ENCODE measurements around the gene LRRC25. TPM values are rescaled to one million over a fixed set of nuclear protein-coding genes. Genes with fewer than 3 reads are reported as not detected.

LRRC25 gene
- total and polyA plus RNA-seq, 10 donors = 14.6 to 164 (median 87.3) TPM

DNA sequence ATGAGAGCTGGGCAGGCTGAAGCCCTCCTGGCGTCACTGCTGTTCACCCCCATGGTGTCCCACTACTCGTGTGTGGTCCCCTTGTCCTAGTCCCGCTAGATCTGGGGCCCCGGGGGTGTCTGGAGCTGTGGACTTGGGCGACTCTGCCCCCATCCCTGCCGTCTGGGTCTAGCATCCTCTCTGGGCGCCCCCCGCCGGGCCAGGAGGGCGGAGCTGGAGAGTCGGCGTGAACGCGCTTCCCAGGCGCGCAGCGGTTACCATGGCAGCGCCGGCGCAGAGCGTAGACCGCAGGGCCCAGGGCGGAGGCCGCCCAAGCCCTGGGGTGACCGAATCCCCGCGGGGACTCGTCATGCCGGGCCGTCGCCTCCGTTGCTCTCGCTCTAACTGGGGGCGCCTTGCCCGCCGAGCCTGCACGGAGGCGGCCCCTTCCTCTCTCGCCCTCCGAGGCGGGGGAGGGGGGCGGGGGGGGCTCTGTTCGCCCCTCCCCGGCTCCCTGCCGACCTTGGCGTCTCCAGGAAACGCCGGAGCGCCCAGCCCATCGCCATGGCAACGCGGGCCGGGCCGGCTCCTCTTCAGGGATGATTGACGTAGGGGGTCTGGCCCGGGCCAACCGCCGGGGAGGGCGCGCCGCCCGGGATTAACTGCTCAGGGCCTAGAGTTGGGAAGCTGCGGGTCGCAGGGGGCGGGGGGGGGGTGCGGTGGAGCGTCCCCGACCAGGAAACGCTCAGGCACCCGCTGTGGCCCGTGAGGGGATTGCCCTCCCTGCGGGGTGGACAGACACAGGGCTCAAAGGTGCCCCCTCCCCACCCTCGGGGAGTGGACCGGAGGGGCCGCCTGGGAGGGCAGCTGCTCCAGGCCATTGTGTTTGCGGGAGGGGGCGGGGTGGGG lies 31.6 kb upstream of the LRRC25 start:
- Histone ChIP-seq H3K27ac (peak overlapping the region; percentile 55 to 92 (median 82)), H3K36me3 (peaks cover 0 to 27% (median 0%) of the 10 kb centered on the region in 6 donors), H3K9me3 (no peaks in the 10 kb centered on the region), H3K4me1 (peaks cover 21 to 99% (median 79%) of the 10 kb centered on the region in 6 donors), H3K4me3 (peak overlapping the region; percentile 28 to 78 (median 50)), H3K27me3 (replicated peaks in 1 of 7) (peaks cover 0 to 23% (median 0%) of the 10 kb centered on the region in 7 donors)
- peak; percentile 96 for DNase-seq
- intact Hi-C loops (cut with DNase I; ENCODE audit: low total_unique reads) = no loop called here
- 0 to 7% (median 2%) methylated on average over 14 to 75 of the region's 77 CpGs for WGBS, 5 donors
- TF ChIP-seq POLR2AphosphoS5 (IDR thresholded peaks at IDR 0.05) (peak; percentile 42 to 80 (median 77)), POLR2A (IDR thresholded peaks at IDR 0.05) (no peak)
- TF ChIP-seq, protein P1, sequence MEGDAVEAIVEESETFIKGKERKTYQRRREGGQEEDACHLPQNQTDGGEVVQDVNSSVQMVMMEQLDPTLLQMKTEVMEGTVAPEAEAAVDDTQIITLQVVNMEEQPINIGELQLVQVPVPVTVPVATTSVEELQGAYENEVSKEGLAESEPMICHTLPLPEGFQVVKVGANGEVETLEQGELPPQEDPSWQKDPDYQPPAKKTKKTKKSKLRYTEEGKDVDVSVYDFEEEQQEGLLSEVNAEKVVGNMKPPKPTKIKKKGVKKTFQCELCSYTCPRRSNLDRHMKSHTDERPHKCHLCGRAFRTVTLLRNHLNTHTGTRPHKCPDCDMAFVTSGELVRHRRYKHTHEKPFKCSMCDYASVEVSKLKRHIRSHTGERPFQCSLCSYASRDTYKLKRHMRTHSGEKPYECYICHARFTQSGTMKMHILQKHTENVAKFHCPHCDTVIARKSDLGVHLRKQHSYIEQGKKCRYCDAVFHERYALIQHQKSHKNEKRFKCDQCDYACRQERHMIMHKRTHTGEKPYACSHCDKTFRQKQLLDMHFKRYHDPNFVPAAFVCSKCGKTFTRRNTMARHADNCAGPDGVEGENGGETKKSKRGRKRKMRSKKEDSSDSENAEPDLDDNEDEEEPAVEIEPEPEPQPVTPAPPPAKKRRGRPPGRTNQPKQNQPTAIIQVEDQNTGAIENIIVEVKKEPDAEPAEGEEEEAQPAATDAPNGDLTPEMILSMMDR (IDR thresholded peaks at IDR 0.05 in 8 of 11, conservative IDR thresholded peaks at IDR 0.05 in 3 of 11) = peak in 2 of 11 experiments; percentile 5 to 13

DNA sequence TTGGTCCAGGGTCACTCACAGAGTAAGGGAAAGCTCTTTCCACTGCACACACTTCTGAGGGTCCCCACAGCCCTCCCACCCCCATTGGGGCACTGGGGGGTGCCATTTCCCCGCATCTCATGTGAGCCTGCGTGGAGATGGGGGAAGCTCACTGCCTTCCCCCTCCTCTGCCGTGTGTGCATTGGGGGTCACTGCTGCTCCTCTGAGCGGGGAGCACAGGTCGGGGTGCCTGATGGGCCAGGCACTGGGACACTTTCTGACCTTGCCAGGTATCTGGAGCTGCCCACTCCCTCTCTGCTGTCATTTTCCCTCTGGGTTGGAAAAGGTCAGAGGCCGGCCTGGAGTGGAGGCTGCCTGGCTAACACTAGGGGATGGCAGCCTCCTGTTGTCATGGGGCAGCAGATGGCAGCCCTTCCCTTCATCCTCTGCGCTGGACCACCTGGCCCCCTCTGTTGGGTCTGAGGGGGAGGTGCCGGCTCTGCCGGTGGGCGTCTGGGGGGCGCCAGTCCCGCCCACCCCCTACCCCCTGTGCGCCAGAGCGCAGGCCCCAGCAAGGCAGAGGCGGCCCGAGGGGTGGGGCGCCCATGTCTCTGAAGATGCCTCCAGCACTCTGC lies 30.9 kb upstream of the LRRC25 start:
- Histone ChIP-seq H3K4me1 (peaks cover 26 to 100% (median 83%) of the 10 kb centered on the region in 6 donors), H3K27ac (peak overlapping the region; percentile 55 to 92 (median 82))
- WGBS, 5 donors = 65 to 89% (median 76%) methylated on average over 9 to 17 of the region's 17 CpGs

DNA sequence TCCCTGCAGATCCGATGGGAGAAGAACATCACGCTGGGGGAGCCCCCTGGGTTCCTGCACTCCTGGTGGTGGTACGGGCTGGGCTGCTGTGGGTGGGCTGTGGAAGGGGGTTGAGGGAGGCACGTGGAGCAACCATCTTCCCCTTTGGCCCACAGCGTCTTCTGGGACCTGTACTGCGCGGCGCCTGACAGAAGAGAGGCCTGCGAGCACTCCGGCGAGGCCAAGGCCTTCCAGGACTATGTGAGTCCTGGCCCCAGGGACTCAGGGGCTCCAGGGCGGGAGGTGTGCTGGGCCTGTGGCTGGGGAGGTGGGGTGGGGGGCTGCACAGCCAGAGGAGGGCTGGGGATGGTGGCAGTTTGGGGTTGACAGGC lies 30.3 kb upstream of the LRRC25 start:
- no peak for DNase-seq
- no peaks in the 10 kb centered on the region for H3K9me3 ChIP-seq
- intact Hi-C loops (cut with DNase I; ENCODE audit: low total_unique reads) = no loop called here
- no peak overlapping the region for H3K4me3 ChIP-seq
- peaks cover 0 to 27% (median 0%) of the 10 kb centered on the region in 6 donors for H3K36me3 ChIP-seq
- WGBS, 5 donors = 76 to 95% (median 85%) methylated on average over 4 to 12 of the region's 12 CpGs
- H3K4me1 ChIP-seq = peaks cover 32 to 100% (median 83%) of the 10 kb centered on the region in 6 donors
- H3K27me3 ChIP-seq (replicated peaks in 1 of 7) = peaks cover 0 to 10% (median 0%) of the 10 kb centered on the region in 7 donors
- no peak for TF ChIP-seq POLR2A (IDR thresholded peaks at IDR 0.05)
- TF ChIP-seq, protein P1 (IDR thresholded peaks at IDR 0.05 in 8 of 11, conservative IDR thresholded peaks at IDR 0.05 in 3 of 11) = no peak
- TF ChIP-seq POLR2AphosphoS5 (IDR thresholded peaks at IDR 0.05) = no peak
- H3K27ac ChIP-seq = peak overlapping the region in 3 of 8 donors; percentile 85 to 92 (median 90)

More for the DNA sequence above, 30.9 kb upstream of the LRRC25 start:
- no peak for DNase-seq
- peak overlapping the region in 5 of 8 donors; percentile 46 to 78 (median 54) for H3K4me3 ChIP-seq
- H3K9me3 ChIP-seq = no peaks in the 10 kb centered on the region
- intact Hi-C loops (cut with DNase I; ENCODE audit: low total_unique reads) = no loop called here
- H3K27me3 ChIP-seq (replicated peaks in 1 of 7) = peaks cover 0 to 16% (median 0%) of the 10 kb centered on the region in 7 donors
- TF ChIP-seq POLR2AphosphoS5 (IDR thresholded peaks at IDR 0.05) (no peak), POLR2A (IDR thresholded peaks at IDR 0.05) (no peak)
- TF ChIP-seq, protein P1 (IDR thresholded peaks at IDR 0.05 in 8 of 11, conservative IDR thresholded peaks at IDR 0.05 in 3 of 11) = no peak
- peaks cover 0 to 27% (median 0%) of the 10 kb centered on the region in 6 donors for H3K36me3 ChIP-seq

All from spleen (tissue), 11 donors.